Measurements from ENCODE around the gene VN1R5. TPM values are rescaled to one million over a fixed set of nuclear protein-coding genes. Genes with fewer than 3 reads are reported as not detected.

Gene VN1R5
- total and polyA plus RNA-seq, 2 of the 13 experiments (the other 11 are each of a cell fraction or from before 2014, with no cell fraction given) = not detected

DNA sequence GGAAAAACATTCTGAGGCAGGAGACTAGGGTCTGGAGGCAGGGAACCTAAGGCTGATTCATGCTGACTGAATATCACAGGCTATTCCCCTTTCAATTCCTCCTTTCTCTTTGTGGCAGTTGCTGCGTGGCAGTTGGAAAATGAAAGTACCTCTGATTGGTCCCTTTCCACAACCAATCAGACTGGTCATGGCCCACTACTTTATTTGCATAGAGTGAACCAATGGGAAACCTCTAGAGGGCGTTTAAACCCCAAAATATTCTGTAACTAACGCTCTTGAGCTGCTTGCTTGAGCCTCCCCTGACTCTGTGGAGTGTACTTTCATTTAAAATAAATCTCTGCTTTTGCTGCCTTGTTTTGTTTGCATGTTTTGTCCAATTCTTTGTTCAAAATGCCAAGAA lies 27.7 kb upstream of the VN1R5 start:
- Histone ChIP-seq H3K4me2 (ENCODE audit: low read depth, low read length) (peak overlapping the region; percentile 10; the same call in 1 of the 2 replicates), H3K9ac (ENCODE audit: insufficient read depth, low read depth, low read length) (no peak overlapping the region), H3K4me1 (ENCODE audit: insufficient read depth, low read length) (no peaks in the 10 kb centered on the region), H3K9me3 (ENCODE audit: low read length) (peaks cover 10% of the 10 kb centered on the region; the same call in 1 of the 2 replicates), H3K36me3 (replicated peaks in 1 of 2; ENCODE audit: control insufficient read depth in 1 of 2, insufficient read depth in 2 of 2, low read length in 2 of 2) (no peaks in the 10 kb centered on the region), H3K79me2 (ENCODE audit: insufficient read depth, low read length) (no peaks in the 10 kb centered on the region), H2AFZ (ENCODE audit: low read length) (no peak overlapping the region), H4K20me1 (ENCODE audit: insufficient read depth, low read length) (no peaks in the 10 kb centered on the region), H3K27ac (ENCODE audit: extremely low read length, insufficient read depth, low read length) (no peak overlapping the region), H3K4me3 (replicated peaks in 1 of 3; ENCODE audit: insufficient read depth in 1 of 3, low read depth in 2 of 3, low read length in 3 of 3) (no peak overlapping the region), H3K27me3 (ENCODE audit: control insufficient read depth in 1 of 2, insufficient read depth in 2 of 2, low read length in 2 of 2) (no peaks in the 10 kb centered on the region; a peak in 1 of 5 replicates)
- intact Hi-C loops (cut with micrococcal nuclease; ENCODE audit: unreplicated experiment) (no loop called here), in situ Hi-C loops (cut with HindIII; ENCODE audit: extremely low pct_ligation_motif_present, low pct_unique_long_range_greater_than_20kb) (no loop called here)
- peak; percentile 46; the same call in 2 of the 3 replicates for ATAC-seq
- CTCF ChIA-PET (ENCODE audit: low intra/inter-chr PET ratio, low total read pairs) = no interaction called here
- DNase-seq (ENCODE audit: low spot score) = no peak
- POLR2A ChIA-PET = no interaction called here
- TF ChIP-seq, protein P1, sequence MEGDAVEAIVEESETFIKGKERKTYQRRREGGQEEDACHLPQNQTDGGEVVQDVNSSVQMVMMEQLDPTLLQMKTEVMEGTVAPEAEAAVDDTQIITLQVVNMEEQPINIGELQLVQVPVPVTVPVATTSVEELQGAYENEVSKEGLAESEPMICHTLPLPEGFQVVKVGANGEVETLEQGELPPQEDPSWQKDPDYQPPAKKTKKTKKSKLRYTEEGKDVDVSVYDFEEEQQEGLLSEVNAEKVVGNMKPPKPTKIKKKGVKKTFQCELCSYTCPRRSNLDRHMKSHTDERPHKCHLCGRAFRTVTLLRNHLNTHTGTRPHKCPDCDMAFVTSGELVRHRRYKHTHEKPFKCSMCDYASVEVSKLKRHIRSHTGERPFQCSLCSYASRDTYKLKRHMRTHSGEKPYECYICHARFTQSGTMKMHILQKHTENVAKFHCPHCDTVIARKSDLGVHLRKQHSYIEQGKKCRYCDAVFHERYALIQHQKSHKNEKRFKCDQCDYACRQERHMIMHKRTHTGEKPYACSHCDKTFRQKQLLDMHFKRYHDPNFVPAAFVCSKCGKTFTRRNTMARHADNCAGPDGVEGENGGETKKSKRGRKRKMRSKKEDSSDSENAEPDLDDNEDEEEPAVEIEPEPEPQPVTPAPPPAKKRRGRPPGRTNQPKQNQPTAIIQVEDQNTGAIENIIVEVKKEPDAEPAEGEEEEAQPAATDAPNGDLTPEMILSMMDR (CRISPR knock-in tag; IDR thresholded peaks at IDR 0.05) = peak; percentile 29
- TF ChIP-seq ZMYM4 (CRISPR knock-in tag; IDR thresholded peaks at IDR 0.05) (0 out of 2 replicates have a peak, but pooled peaks have one; percentile 38), NFYB (CRISPR knock-in tag; IDR thresholded peaks at IDR 0.05) (0 out of 2 replicates have a peak, but pooled peaks have one; percentile 24), NR2F2 (IDR thresholded peaks at IDR 0.05; ENCODE audit: borderline replicate concordance, low read depth) (no peak), ZNF20 (CRISPR knock-in tag; IDR thresholded peaks at IDR 0.05) (peak; percentile 99)
- TF ChIP-seq, protein P2, sequence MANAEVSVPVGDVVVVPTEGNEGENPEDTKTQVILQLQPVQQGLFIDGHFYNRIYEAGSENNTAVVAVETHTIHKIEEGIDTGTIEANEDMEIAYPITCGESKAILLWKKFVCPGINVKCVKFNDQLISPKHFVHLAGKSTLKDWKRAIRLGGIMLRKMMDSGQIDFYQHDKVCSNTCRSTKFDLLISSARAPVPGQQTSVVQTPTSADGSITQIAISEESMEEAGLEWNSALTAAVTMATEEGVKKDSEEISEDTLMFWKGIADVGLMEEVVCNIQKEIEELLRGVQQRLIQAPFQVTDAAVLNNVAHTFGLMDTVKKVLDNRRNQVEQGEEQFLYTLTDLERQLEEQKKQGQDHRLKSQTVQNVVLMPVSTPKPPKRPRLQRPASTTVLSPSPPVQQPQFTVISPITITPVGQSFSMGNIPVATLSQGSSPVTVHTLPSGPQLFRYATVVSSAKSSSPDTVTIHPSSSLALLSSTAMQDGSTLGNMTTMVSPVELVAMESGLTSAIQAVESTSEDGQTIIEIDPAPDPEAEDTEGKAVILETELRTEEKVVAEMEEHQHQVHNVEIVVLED (CRISPR knock-in tag; IDR thresholded peaks at IDR 0.05; ENCODE audit: borderline replicate concordance) = no peak
- WGBS (ENCODE audit: low lambda C conversion rate) = 6% methylated on average over 3 of the region's 3 CpGs
- no peak for FAIRE-seq
- BruUV-seq (replicated peaks) = no TSS peak
